OCI-LY1 (cell line): ENCODE results near the gene CAMK4.

Experiments used
- EZH2 ChIP-seq: fragments of 200-600 bp; sonication (generic), shearing (Covaris generic); IDR thresholded peaks from 2 replicates; pipeline ENCODE4 v1.8.0; 2017; ENCODE audit warnings: borderline replicate concordance, mixed run types, mild to moderate bottlenecking, antibody characterized with exemption, low read length, moderate library complexity, mixed read lengths
- TF ChIP-seq, protein P1 (sequence below): fragments of 200-600 bp; sonication (generic), shearing (Covaris generic); IDR thresholded peaks from 2 replicates; pipeline ENCODE4 v1.5.1; 2017; ENCODE audit warnings: mild to moderate bottlenecking, antibody characterized with exemption, low read length, moderate library complexity, mixed read lengths

- TF ChIP-seq, protein P1, sequence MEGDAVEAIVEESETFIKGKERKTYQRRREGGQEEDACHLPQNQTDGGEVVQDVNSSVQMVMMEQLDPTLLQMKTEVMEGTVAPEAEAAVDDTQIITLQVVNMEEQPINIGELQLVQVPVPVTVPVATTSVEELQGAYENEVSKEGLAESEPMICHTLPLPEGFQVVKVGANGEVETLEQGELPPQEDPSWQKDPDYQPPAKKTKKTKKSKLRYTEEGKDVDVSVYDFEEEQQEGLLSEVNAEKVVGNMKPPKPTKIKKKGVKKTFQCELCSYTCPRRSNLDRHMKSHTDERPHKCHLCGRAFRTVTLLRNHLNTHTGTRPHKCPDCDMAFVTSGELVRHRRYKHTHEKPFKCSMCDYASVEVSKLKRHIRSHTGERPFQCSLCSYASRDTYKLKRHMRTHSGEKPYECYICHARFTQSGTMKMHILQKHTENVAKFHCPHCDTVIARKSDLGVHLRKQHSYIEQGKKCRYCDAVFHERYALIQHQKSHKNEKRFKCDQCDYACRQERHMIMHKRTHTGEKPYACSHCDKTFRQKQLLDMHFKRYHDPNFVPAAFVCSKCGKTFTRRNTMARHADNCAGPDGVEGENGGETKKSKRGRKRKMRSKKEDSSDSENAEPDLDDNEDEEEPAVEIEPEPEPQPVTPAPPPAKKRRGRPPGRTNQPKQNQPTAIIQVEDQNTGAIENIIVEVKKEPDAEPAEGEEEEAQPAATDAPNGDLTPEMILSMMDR = no peak
- no peak for TF ChIP-seq EZH2
Measured at GRCh38 chr5:111248571-111248970, 24.4 kb downstream of the CAMK4 start.
